HG02970 (cell line): Measurements from ENCODE around the gene SLC22A7.

Source experiments
- ATAC-seq: cut with Tn5 transposase; IDR thresholded peaks from one replicate; pipeline ENCODE4 v1.9.1; 2021; ENCODE audit warnings: mild to moderate bottlenecking, moderate library complexity, moderate number of reproducible peaks; ENCODE audit not compliant: unreplicated experiment, low FRiP score

Gene SLC22A7

GRCh38 chr6:43265564-43265963 is 32.5 kb upstream of the SLC22A7 start:
- no peak for ATAC-seq

- ATAC-seq = no peak
Measured at GRCh38 chr6:43267619-43268354, 30.3 kb upstream of the SLC22A7 start.

GRCh38 chr6:43268355-43268700 is 29.7 kb upstream of the SLC22A7 start:
- ATAC-seq = no peak

- ATAC-seq = no peak
Measured at GRCh38 chr6:43268782-43269272, 29.2 kb upstream of the SLC22A7 start.

GRCh38 chr6:43269273-43270007 is 28.6 kb upstream of the SLC22A7 start:
- no peak for ATAC-seq

- ATAC-seq = no peak
Measured at GRCh38 chr6:43271103-43271815, 26.8 kb upstream of the SLC22A7 start.

- ATAC-seq = no peak
Measured at GRCh38 chr6:43271944-43272343, 26.1 kb upstream of the SLC22A7 start.

GRCh38 chr6:43273707-43274106 is 24.4 kb upstream of the SLC22A7 start:
- no peak for ATAC-seq

- ATAC-seq = no peak
Measured at GRCh38 chr6:43274127-43274915, 23.7 kb upstream of the SLC22A7 start.

- no peak for ATAC-seq
Measured at GRCh38 chr6:43274916-43275597, 23.0 kb upstream of the SLC22A7 start.

GRCh38 chr6:43275801-43276576 is 22.1 kb upstream of the SLC22A7 start:
- no peak for ATAC-seq

GRCh38 chr6:43276577-43277305 is 21.3 kb upstream of the SLC22A7 start:
- ATAC-seq = no peak

GRCh38 chr6:43277306-43277642 is 20.8 kb upstream of the SLC22A7 start:
- ATAC-seq = no peak

GRCh38 chr6:43277643-43278523 is 20.2 kb upstream of the SLC22A7 start:
- no peak for ATAC-seq

GRCh38 chr6:43278524-43279078 is 19.5 kb upstream of the SLC22A7 start:
- ATAC-seq = no peak

- ATAC-seq = no peak
Measured at GRCh38 chr6:43280234-43280633, 17.8 kb upstream of the SLC22A7 start.

- ATAC-seq = no peak
Measured at GRCh38 chr6:43282060-43282459, 16.0 kb upstream of the SLC22A7 start.
